RPMI7951 (cell line): ENCODE data around the gene PRAME. TPM values are rescaled to one million over a fixed set of nuclear protein-coding genes. Genes with fewer than 3 reads are reported as not detected.
"Not testable (repeated sequence)": the region's sequence is repeated elsewhere in the genome, so short reads cannot be mapped to it uniquely, and the experiment has no call there.

ENCODE experiments used
- DNase-seq: peaks from one replicate; pipeline ENCODE4 v3.0.0-alpha.2; 2012; ENCODE audit warnings: low read depth
- total RNA-seq: library from RNA; depleted of rRNA; stranded (reverse); fragments of >200 nt; shearing (Covaris generic); gene quantifications from 2 replicates; pipeline ENCODE4 v1.2.3, GENCODE V29; 2014

Gene PRAME
- total RNA-seq, 1 experiment from 2014 or later = 73.1 TPM

DNA sequence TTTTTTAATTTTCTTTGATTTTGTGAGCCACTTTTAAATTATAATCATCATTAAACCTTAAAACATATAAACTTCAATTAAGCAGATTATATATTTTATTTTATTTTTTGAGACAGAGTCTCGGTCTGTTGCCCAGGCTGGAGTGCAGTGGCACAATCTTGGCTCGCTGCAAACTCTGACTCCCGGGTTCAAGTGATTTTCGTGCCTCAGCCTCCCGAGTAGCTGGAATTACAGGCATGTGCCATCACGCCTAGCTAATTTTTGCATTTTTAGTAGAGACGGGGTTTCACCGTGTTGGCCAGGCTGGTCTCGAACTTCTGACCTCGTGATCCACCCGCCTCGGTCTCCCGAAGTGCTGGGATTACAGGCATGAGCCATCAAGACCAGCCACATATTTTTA, 22.5 kb upstream of the PRAME start:
- not testable (repeated sequence) for DNase-seq

DNA sequence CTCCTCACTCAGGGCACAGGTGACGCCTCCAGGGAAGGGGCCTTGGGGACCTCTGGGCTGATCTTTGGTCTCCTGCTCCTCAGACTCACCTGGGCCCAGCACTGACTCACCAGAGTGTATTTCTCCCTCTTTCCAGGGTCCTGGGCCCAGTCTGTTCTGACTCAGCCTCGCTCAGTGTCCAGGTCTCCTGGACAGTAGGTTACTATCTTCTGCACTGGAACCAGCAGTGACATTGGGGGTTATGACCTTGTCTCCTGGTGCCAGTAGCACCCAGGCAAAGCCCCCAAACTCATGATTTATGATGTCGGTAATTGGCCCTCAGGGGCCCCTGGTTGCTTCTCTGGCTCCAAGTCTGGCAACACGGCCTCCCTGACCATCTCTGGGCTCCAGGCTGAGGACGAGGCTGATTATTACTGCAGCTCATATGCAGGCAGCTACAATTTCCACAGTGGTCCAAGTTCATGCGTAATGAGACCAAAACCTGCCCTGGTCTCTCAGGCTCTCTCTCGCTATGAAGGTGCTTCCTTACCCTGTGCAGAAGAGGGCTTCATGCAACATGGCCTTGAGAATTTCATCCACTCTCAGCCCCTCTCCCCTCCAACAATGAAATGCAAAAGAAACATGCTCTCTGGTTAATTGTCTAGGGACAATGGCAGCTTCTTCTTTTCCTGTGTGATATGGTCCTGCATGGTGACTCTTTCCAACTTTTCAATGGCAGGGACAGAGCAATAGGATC, 21.0 kb upstream of the PRAME start:
- DNase-seq = no peak

DNA sequence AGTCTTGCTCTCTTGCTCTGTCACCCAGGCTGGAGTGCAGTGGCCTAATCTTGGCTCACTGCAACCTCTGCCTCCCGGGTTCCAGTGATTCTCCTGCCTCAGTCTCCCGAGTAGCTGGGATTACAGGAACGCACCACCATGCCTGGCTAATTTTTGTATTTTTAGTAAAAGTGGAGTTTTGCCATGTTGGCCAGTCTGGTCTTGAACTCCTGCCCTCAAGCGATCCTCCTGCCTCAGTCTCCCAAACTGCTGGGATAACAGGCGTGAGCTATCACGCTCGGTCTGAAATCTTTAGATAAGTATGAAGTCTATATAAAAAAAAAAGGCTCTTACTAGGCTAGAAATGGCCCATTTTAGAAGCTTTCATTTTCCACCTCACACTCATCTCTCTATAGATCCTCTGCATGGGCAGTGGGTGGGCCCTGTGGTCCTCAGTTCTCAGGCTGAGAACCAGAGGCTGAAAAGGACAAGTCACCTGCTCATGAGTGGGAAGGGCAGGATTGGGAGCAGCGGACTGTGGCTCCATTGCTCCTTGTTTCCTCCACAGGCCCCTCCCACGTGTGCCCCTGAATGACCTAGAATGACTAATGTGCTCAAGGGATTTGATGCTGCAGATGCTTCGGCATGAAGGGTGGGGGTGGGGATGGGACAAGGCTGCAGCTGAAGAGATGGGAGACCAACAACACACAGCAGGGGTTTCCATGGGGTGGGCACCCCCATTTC, 19.8 kb upstream of the PRAME start:
- peak; percentile 69 for DNase-seq

DNA sequence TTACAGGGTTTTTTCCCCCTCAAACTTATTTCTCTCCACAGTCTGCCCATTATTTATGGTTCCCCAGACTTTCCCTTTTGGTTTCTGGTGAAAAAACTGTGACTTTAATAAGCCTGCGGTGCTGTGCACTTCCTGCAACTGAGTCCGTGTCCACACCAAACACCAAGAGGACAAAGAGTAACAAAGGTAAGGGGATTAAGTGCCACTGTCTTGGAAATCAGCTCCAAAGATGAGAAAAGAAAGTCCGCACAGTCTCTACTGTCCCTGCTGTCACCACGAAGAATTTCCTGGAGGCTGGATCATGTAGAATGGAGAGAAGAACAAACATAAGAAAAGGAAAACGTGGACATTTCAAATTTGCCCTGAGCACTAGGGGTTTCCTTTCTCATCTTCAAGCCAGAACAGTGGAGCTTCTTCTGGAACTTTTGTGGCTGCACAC, 17.9 kb upstream of the PRAME start:
- DNase-seq = no peak

DNA sequence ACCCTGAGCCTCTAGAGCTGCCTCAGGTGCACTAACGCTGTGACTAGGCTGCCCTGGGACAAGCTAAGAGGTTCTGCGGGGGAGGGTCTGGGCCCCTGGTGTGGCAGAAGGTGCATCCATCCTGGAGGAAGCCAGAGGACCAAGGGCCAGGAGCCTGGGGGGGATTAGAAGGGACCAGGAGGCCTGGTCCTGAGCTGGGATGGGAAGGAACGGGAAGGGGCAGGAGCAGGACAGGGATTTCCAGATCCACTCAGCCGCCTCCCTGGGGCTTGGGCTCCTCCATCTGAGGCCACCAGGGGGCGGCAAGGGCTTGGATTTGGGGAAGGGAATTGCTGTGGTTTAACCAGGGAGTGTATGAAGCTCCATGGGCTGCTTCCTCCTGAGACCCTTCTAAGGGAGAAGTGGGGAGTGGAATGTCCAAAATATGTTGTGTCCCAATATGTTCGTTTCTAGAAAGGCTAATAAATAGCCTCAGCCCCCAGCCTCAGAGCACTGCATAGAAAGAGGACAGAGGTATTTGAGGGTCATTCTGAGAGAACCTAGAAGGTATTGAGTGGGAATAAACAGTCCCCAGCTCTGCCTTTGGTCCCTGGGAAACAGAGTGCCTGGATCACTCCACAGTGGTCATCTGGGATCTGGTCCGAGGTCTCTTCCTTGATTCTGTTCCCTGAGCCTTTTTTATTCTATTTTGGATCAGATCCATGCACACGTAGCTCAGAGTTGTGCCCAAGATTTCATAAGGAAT, 17.4 kb upstream of the PRAME start:
- DNase-seq = peak; percentile 45

DNA sequence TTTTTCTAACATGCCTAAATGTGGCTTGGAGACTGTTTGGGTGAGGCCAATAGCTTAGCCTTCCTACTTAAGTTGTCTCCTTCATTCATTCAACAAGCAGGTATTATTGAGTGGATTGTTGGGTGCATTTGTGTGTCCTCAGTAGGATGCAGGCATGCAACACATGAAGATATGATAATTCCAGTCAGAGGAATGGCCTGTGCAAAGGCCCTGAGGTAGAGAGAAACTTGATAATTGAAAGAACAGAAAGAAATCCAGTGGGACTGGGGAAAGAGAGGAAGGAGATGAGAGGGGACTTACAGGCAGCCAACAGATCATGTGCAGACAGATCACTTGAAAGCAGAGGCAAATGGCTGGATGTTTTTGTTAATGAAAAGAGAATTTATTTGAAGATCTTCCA, 15.3 kb upstream of the PRAME start:
- DNase-seq = no peak

DNA sequence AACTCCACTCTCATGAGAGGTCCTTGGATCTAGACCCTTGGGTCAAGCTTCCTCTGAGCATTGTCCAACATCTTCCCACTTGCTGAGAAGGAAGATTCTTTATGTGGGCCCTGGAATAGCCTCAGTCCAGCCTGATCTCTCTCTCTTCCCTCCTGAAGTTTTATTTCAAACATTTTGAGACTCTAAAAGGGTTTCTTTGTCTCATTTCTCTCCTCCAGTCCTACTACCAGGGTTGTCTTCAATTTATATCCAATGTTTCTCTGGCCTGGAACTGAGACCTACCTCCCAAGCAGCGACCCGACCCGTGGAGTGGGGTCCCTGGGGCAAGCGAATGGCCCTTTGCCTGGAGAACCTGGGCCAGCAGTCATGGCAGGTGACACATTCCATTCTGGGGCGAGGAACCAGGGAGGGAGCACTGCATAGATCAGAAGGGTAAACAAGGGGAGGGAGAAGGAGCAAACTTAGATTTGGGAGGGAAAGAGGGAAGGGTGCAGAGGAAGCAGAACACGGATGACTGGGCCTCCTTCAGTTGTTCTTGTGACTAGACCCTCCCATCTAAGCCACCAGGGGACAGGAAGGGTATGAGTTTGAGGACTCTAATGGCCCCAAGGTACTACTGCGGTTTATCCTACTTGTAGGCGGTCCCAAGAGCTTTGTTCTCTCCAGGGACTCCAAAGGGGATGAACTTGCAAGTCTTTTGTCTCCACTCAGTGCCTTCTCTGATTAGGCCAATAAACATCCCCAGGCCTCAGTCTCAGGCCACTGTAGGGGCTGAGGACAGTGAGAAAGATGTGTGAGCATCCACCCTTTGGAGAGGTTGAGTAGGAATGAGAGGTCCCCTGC, 14.2 kb upstream of the PRAME start:
- peak; percentile 35 for DNase-seq

DNA sequence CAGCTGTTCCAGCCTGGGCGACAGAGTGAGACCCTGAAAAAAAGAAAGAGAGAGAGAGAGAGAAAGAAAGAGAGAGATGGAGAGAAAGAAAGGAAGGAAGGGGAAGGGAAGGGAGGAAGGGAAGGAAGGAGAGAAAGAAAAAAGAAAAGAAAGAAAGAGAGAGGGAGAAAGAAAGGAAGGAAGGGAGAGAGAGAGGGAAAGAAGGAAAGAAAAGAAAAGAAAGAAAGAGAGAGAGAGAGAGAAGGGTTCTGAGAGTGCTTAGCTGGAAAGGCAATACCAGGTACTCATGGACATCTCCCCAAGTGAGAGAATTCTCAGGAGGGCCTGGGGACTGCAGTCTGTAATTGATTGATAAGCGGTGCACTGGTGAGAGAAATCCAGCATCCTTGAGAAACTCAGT, 12.8 kb upstream of the PRAME start:
- no peak for DNase-seq

DNA sequence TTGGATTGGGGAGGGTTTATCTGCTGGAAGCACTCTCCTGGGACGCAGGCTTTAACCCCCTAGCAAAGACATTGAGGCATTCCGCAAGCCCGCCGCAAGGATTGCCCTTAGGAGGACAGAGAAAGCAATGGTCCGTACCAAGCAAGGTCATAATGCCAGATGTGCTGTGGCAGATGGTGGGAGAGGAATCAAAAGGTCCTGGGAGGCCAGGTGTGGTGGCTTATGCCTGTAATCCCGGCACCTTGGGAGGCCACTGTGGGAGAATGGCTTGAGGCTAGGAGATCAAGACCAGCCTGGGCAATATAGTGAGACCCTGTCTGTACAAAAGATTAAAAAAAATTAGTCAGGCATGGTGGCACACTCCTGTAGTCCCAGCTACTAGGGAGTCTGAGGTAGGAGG, 12.4 kb upstream of the PRAME start:
- DNase-seq = no peak

DNA sequence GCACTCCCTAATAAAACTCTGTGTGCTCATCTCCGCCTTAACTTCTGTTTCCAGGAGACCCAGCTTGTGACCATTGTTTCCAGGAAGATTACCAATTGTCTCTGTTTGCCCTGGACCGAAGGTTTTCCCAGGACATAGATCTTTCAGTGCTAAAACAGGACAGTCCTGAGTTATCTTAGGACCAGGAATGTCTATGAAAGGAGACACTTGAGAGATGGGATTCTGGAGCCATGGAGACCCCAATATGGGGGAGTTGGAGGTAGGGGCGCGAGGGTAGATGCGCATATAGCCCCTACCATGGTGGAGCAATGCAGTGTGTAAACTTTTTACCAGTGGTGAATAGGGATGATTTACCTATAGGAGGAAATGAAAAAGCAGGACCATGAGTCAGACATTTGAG, 10.2 kb upstream of the PRAME start:
- DNase-seq = no peak

DNA sequence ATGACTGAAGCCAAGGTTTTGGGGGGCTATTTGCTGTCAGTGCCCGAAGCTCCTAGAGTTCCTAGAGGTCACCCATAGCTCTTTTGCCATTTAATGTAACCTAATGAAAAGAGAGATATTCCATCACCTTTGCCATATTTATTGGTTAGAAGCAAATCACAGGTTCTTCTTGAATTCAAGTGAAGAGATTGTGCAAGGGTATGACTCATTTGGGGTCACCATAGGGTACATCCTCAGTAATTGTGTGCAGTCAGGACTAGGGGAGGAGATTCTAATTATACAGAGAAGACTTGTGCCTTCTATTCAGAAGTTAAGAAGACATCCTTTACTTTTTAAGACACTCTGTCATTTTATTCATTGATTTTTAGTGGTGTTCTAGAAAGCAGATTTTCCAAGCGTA, 6.9 kb upstream of the PRAME start:
- peak; percentile 49 for DNase-seq

DNA sequence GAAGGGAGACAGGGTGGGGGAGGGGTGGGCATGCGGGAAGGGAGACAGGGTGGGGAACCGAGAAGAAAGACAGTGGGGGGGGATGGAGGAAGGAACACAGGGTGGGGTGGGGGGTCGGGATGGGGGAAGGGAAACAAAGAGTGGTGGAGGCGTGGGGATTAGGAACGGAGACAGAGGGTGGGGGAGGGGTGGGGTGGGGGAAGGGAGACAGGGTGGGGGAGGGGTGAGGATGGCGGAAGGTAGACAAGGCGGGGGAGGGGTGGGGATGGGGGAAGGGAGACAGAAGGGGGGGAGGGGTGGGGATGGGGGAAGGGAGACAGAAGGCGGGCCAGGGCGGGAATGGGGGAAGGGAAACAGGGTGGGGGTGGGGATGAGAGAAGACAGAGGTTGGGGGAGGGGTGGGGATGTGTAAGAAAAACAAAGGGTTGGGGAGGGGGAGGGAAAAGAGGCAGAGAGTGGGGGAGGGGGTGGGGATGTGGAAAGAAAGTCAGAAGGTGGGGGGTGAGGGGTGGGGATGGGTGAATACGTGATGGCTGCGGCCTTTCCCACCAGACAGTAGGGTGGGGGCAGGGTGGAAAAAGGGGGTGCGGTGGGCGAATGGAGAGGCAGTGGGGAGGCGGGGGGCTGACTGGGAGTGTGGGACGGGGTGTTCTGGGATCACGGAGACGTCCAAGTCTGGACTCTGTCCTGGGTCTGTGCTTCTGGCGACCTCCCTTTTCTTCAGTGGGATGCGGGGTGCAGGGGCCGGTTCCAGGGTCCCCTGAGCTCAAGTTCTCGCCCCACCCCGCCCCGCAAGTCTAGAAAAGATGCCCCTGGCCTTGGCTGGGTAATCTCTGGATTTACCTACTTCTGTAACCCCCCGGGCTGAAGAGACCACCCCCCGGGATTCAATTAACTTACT, 744 bp downstream of the PRAME start:
- peak; percentile 22 for DNase-seq

DNA sequence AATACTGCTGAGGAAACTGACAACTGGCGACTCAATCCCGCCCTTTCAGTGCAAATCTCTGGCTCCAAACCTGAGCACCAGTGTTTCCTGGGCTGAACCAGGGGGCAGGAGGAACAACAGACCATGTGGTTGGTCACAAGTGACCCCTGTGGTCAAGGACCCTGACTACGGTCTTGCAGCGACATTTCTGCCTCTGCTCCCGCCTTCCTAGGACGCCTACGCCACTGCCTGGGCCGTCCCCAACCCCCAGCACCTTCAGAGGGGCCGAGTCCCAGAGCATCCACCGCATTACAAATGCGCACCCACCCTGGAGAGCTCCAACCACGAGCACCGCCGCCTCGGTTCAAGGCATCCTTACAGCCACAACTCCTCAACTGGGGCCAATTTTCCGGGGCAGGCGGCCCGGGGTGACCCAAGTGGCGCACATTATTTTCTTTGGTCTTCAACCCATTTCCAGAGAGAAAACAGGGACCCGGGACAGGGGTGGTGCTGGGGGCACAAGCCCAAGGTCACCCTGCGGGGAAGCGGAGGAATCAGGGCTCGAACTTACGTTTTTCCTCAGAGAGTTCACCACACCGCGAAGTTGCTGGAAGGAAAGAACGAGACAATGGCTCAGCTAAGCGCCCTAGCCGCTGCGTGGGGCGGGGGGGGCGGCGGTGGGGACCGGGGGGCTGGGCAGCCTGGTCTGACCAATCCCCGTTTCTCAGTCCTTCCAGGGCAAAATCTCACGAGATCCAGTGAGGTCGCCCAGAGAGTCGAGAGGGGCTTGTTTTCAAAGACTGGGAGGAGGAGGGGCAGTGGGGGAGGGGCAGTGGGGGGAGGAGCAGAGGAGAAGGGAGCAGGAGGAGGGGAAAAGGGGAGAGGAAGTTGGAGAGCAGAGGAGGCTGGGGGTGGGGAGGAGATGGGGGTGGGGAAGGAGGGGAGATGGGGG, 1.8 kb downstream of the PRAME start:
- peak; percentile 72 for DNase-seq

DNA sequence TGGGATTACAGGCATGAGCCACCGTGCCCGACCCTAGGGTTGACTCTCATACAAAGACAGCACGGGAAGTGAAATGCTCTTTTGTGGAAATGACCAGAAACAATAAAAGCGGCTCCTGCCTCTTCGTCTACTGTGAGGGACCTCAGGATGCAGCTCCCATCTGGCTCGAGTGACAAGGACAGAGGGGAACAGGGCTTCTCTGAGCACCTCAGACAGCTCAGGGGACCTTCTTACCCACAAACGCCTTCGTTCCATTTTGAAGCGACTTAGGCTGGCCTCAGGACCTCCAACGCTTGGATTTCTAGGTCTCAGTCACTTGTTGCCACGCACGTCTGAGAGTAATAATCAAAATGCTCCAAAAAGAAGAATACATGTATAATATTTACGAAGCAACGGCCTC, 2.5 kb downstream of the PRAME start:
- no peak for DNase-seq

DNA sequence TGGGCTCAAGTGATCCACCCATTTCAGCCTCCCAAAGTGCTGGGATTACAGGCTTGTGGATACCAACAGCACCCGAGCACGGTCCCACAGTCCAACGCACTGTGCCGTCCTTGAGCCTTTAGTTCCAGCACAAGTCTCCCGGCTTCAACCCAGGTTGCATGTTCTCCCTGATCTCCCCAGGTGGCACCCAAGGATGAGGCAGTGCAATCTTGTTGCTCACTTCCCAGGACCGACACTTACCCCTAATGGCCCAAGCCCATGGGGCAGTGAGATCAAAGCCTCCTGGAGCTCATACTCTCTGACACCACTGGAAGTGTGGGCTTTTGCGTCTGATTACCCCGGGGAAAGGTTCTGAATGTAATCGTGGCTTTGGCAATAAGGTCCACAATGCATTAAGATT, 3.5 kb downstream of the PRAME start:
- DNase-seq = no peak

DNA sequence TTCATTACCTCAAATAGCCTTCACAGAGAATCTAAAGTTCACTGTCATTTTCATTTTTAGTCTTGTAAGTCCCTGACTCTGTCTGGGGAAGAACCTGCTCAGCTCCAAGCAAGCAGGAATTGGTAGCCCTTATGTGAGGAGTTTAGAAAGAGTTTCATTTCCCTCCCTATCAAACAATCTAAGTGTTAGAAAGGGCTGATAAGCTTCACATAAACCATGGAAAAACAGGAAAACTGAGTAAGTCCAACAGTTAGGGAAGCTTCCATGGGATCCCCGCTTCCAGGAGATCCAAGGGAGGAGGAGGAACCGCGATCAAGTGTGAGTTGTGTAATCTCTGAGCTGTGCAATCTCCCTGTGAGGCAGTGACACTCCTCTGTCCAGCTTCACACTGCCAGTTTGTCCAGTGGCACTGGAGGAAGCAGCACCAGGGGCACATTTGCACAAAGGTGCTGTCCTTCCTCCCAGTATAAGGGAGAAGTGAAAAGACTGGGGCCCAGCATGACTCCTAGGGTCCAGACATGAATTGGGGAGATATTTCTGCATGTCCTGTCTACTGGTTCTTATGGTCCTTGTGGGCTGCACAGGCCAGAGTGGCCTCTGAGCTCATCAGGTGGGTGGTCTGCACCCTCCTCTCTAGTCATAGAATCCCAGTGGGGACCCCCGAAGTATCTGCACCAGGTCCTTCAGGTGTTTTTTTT, 4.3 kb downstream of the PRAME start:
- no peak for DNase-seq

DNA sequence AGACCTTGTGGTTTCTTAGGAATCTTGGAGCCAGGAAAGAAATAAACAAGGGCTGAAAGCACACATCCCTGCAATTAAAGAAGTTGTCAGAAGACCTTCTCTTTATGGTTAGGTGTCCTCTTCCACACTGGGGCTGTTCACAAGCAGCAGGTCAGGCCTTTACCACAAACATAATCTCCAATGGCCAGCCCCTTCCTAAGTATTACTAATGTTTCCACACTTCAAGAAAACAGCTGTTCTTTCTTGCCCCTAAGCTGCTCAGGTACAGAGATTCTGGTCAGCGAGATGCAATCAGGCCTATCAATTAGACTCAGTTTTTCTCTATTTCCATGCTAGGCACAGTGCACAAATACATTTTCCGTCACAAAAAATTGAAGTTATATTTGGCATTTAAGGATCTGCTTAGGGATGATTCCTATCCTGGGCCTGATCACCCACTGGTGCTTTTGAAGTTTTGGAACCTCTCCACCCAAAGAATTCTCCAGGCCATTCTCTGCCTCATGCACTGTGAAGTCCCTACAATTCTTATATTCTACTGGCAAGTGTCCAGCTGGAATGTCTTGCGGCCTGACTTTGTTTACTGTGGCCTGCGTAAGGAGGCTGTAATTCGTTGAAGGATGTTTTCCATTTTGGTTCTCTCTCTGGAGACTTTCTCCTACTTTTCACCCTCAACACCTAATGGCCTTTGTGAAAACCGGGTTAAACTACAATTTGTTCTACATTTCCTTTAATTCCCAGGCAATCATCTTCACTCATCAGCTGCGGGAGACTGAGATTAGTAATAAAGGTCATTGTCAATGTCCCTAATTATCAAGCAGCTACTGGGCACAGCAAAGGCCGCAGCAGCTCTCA, 5.1 kb downstream of the PRAME start:
- no peak for DNase-seq

DNA sequence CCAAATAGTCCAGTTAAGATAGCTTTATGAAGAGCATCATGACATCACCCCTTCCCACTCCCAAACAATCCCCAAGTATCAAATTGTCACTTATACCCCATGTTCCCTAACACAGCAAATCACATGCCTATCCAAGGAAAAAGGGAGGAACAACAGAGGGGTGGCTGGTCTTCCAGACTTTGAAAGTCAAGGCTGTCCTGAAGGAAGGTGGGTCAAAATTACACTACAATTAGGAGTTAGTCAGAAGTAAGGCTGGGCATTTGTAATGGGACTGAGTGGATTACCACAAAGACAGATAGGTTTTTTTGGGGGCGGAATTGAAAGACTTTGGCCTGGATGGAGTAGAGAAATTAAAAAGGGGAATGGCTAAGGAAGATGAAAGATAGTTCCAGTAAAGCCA, 5.9 kb downstream of the PRAME start:
- DNase-seq = no peak
